Upper lobe of right lung (tissue), 1 donor: ENCODE measurements around the gene CEBPG. TPM values are rescaled to one million over a fixed set of nuclear protein-coding genes. Genes with fewer than 3 reads are reported as not detected.

Experiments used
- ATAC-seq: fragments of 200-7000 bp; cut with Tn5 transposase; one replicate; pipeline ENCODE4 v1.9.1; 2020; ENCODE audit warnings: mild to moderate bottlenecking, moderate library complexity
- DNase-seq: peaks from one replicate; pipeline ENCODE4 v3.0.0-alpha.2; 2020
- H3K27ac ChIP-seq: fragments of 200-600 bp; one replicate; pipeline ENCODE4 v1.8.0; 2022
- H3K27me3 ChIP-seq: fragments of 200-600 bp; one replicate; pipeline ENCODE4 v1.8.0; 2022; ENCODE audit warnings: mild to moderate bottlenecking
- H3K36me3 ChIP-seq: fragments of 200-600 bp; one replicate; pipeline ENCODE4 v1.8.0; 2022
- H3K4me1 ChIP-seq: fragments of 200-600 bp; one replicate; pipeline ENCODE4 v1.8.0; 2022
- H3K4me3 ChIP-seq: fragments of 200-600 bp; one replicate; pipeline ENCODE4 v1.8.0; 2022; ENCODE audit warnings: mild to moderate bottlenecking
- H3K9me3 ChIP-seq: fragments of 200-600 bp; one replicate; pipeline ENCODE4 v1.8.0; 2022
- CTCF ChIP-seq: fragments of 200-600 bp; IDR thresholded peaks from one replicate; pipeline ENCODE4 v1.8.0; 2022; ENCODE audit warnings: antibody characterized with exemption
- intact Hi-C: fragments of 100-400 bp; cut with DNase I; formaldehyde crosslinking; loops from one replicate; pipeline ENCODE4 v1.11.0; 2022
- total RNA-seq: library from RNA; stranded (reverse); fragmentation: NEBNext Ultra II Directional; extraction: Animal tissue kit (Norgen Biotek cat#: 25700); gene quantifications from one replicate; pipeline ENCODE4 v1.2.1, GENCODE V29; 2021
- donor health status: DM: no; HTN: yes; CAD: no; lungs with severe emphysema.

CEBPG gene
- total RNA-seq, 1 donor from 2014 or later = 32.3 TPM

DNA sequence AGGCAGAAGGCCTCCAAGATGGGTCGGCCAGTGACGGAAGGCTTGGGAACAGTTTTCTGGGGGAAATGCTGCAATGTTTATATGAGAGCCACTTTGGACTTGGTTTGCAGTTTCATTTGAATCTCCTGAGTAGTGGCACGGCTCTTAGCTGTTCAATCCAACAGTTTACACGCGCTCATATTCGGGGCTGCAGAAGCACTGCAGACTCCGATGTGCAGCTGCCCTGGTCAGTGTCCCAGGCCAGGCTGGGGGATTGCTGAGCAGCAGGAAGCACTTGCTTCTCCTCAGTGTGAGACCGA, 31.7 kb downstream of the CEBPG start:
- DNase-seq (no peak), ATAC-seq (no peak)
- H3K4me3 ChIP-seq = no peak overlapping the region
- intact Hi-C loops = loop anchor here (5.0 kb wide), 1 partner anchor 163 kb away; no protein-coding TSS in a partner anchor
- H3K36me3 ChIP-seq = no peaks in the 10 kb centered on the region
- no peak overlapping the region for H3K27ac ChIP-seq
- H3K9me3 ChIP-seq = no peaks in the 10 kb centered on the region
- no peaks in the 10 kb centered on the region for H3K27me3 ChIP-seq
- TF ChIP-seq CTCF = no peak
- peaks cover 21% of the 10 kb centered on the region for H3K4me1 ChIP-seq

DNA sequence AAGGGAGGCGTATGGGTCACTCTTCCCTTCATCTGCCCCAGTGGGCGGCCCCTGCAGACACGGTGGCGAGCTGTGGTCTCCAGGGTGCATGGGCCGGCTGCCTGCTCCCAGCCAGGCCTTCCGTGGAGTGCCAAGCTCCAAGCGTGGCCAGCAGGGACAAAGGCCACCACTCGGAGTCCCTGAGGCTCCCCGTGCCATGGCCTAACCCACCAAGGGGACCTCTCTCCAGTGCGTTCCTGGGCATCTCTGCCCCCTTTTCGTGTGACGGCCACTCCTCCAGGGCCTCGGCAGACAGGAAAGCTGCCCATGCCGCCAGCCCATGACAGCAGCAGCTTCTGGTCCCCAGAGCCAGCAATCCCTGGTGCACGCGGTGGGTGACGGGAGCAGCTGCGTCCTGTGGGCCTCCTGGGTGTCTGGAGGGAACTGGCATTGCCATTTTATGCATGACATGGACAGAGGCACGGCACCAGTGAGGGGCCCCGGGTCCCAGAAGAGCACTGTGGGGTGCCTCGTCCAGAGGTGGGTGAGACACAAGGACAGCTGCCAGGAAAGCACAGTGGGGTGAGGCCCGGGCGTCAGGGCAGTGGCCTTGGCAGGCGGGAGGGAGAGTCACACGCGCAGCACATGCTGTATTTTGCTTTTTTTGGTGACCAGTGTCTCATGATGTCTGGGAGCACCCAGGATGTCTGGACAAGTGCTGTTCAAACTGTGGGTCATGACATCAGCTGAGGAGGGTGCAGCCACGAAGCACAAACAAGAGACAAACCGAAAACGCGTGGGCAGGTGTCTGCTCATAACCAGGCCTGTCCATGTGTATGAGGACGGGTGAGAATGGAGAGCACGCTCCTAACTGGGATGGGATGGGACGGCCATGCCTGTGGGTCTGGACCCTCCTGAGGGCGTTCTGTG, 32.3 kb downstream of the CEBPG start:
- ATAC-seq (no peak), DNase-seq (peak; percentile 62)
- Histone ChIP-seq H3K9me3 (no peaks in the 10 kb centered on the region), H3K27me3 (no peaks in the 10 kb centered on the region), H3K27ac (no peak overlapping the region), H3K4me3 (no peak overlapping the region), H3K4me1 (peaks cover 21% of the 10 kb centered on the region), H3K36me3 (no peaks in the 10 kb centered on the region)
- no peak for TF ChIP-seq CTCF
- intact Hi-C loops = loop anchor here (5.0 kb wide), 1 partner anchor 164 kb away; no protein-coding TSS in a partner anchor

- no peak overlapping the region for H3K4me3 ChIP-seq
- no peaks in the 10 kb centered on the region for H3K27me3 ChIP-seq
- no peaks in the 10 kb centered on the region for H3K9me3 ChIP-seq
- no peak overlapping the region for H3K27ac ChIP-seq
- DNase-seq = peak; percentile 82
- ATAC-seq = peak; percentile 80
- H3K4me1 ChIP-seq = peaks cover 21% of the 10 kb centered on the region
- H3K36me3 ChIP-seq = peaks cover 6% of the 10 kb centered on the region
- intact Hi-C loops = loop anchor here (5.0 kb wide), 1 partner anchor 164 kb away; no protein-coding TSS in a partner anchor
- peak; percentile 96 for TF ChIP-seq CTCF
These were observed 33.1 kb downstream of the CEBPG start for GRCh38 chr19:33406521-33407139.

- H3K4me3 ChIP-seq = no peak overlapping the region
- peaks cover 21% of the 10 kb centered on the region for H3K4me1 ChIP-seq
- H3K9me3 ChIP-seq = no peaks in the 10 kb centered on the region
- peak; percentile 65 for DNase-seq
- H3K36me3 ChIP-seq = peaks cover 7% of the 10 kb centered on the region
- intact Hi-C loops = loop anchor here (5.0 kb wide), 1 partner anchor 165 kb away; no protein-coding TSS in a partner anchor
- no peak overlapping the region for H3K27ac ChIP-seq
- TF ChIP-seq CTCF = peak; percentile 4
- no peak for ATAC-seq
- H3K27me3 ChIP-seq = no peaks in the 10 kb centered on the region
These were observed 33.6 kb downstream of the CEBPG start for GRCh38 chr19:33407140-33407551.

GRCh38 chr19:33407716-33408115, 34.2 kb downstream of the CEBPG start:
- Histone ChIP-seq H3K36me3 (peaks cover 7% of the 10 kb centered on the region), H3K27me3 (no peaks in the 10 kb centered on the region), H3K27ac (no peak overlapping the region), H3K4me1 (peaks cover 21% of the 10 kb centered on the region), H3K9me3 (no peaks in the 10 kb centered on the region), H3K4me3 (no peak overlapping the region)
- intact Hi-C loops = loop anchor here (5.0 kb wide), 1 partner anchor 165 kb away; no protein-coding TSS in a partner anchor
- DNase-seq (no peak), ATAC-seq (no peak)
- no peak for TF ChIP-seq CTCF
